NCI-H2107 treated with DMSO at 0.1 percent for 48 hours (cell line): Measurements from ENCODE around the gene FBXL2.

Experiments used
- DNase-seq: peaks from one replicate; lab custom pipeline; 2025; ENCODE audit not compliant: unreplicated experiment; lab: John Stamatoyannopoulos, UW

The FBXL2 gene

GRCh38 chr3:33277193-33277882 is at the start of gene FBXL2:
Gene FBXL2 (plus strand): TSS chr3:33277442. CDS start chr3:33277513, 71 bp downstream.
- DNase-seq = peak; percentile 26

- no peak for DNase-seq
Measured at GRCh38 chr3:33229066-33229465, 48.2 kb upstream of the FBXL2 start.

- DNase-seq = no peak
Measured at GRCh38 chr3:33229947-33230346, 47.3 kb upstream of the FBXL2 start.

- DNase-seq = peak; percentile 6
Measured at GRCh38 chr3:33231756-33232465, 45.3 kb upstream of the FBXL2 start.

GRCh38 chr3:33233884-33234283 is 43.4 kb upstream of the FBXL2 start:
- no peak for DNase-seq

GRCh38 chr3:33236005-33236404 is 41.2 kb upstream of the FBXL2 start:
- DNase-seq = no peak

GRCh38 chr3:33237439-33237838 is 39.8 kb upstream of the FBXL2 start:
- no peak for DNase-seq

GRCh38 chr3:33238923-33239322 is 38.3 kb upstream of the FBXL2 start:
- DNase-seq = no peak

GRCh38 chr3:33240261-33240660 is 37.0 kb upstream of the FBXL2 start:
- no peak for DNase-seq

GRCh38 chr3:33246786-33247185 is 30.5 kb upstream of the FBXL2 start:
- no peak for DNase-seq

GRCh38 chr3:33250712-33251111 is 26.5 kb upstream of the FBXL2 start:
- no peak for DNase-seq

- no peak for DNase-seq
Measured at GRCh38 chr3:33256249-33256648, 21.0 kb upstream of the FBXL2 start.

- DNase-seq = no peak
Measured at GRCh38 chr3:33260104-33260503, 17.1 kb upstream of the FBXL2 start.

- DNase-seq = no peak
Measured at GRCh38 chr3:33269385-33269784, 7.9 kb upstream of the FBXL2 start.

- no peak for DNase-seq
Measured at GRCh38 chr3:33271324-33271723, 5.9 kb upstream of the FBXL2 start.

- no peak for DNase-seq
Measured at GRCh38 chr3:33273628-33274027, 3.6 kb upstream of the FBXL2 start.

GRCh38 chr3:33278163-33278562 is 921 bp downstream of the FBXL2 start:
- DNase-seq = peak; percentile 4

GRCh38 chr3:33287672-33288282 is 10.5 kb downstream of the FBXL2 start:
- no peak for DNase-seq

GRCh38 chr3:33299395-33300081 is 22.3 kb downstream of the FBXL2 start:
- no peak for DNase-seq

- no peak for DNase-seq
Measured at GRCh38 chr3:33312361-33312760, 35.1 kb downstream of the FBXL2 start.

GRCh38 chr3:33313331-33313730 is 36.1 kb downstream of the FBXL2 start:
- no peak for DNase-seq

- DNase-seq = no peak
Measured at GRCh38 chr3:33314993-33315392, 37.8 kb downstream of the FBXL2 start.
